KG1 (cell line): Measurements from ENCODE around the gene GNMT.

Experiments
- DNase-seq: peaks from one replicate; lab custom pipeline; 2025; lab: John Stamatoyannopoulos, UW

The GNMT gene

DNA sequence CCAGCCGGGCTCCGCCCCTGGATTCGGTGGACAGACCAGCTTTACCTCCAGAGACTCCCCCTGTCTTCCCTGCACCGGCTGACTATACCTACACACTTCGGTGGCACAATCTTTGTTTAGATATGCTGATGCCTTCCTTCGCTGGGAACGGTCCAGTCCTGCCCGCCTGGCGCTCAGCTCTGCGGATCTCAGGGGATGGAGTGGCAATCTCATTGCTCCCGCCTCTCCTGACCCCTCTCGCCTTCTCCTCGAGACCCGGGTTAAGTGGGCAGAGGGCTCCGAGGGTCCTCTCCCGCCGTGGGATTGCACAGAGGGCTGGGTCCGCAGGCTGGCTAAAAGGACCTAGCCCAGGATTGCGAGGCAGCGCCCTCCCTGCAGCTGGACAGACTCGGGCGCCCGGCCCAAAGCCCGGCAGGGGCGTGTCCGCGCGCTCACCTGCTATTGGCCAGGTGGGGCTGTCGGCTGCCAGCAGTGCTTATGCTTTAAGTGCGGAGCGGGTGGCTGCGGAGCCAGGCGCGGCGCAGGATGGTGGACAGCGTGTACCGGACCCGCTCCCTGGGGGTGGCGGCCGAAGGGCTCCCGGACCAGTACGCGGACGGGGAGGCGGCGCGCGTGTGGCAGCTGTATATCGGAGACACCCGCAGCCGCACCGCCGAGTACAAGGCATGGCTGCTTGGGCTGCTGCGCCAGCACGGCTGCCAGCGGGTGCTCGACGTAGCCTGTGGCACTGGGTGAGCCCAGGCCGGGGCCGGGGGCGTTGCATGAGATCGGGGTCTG is at the start of gene GNMT:
Gene GNMT (plus strand): TSS at position 512 of the 777 bp plus-strand sequence. CDS start 14 bp downstream, at position 526.
- DNase-seq = no peak

- DNase-seq = no peak
Observed at GRCh38 chr6:42911171-42912021, 49.2 kb upstream of the GNMT start.

DNA sequence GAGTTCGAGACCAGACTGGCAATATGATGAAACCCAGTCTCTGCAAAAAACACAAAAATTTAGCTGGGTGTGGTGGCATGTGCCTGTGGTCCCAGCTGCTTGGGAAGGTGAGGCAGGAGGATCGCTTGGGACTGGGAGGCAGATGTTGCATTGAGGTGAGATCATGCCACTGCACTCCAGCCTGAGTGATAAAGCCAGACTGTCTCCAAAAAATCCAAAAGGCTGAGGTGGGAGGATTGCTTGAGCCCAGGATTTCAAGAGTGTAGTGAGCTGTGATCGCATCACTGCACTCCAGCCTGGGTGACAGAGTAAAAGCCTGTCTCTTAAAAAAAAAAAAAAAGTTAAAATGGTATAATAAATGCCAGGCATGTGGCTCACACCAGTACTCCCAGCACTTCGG is 46.0 kb upstream of the GNMT start:
- DNase-seq = no peak

- DNase-seq = no peak
Observed at GRCh38 chr6:42915732-42916131, 44.8 kb upstream of the GNMT start, which contains the start of gene PTCRA. PTCRA (plus strand) TSS chr6:42916053; CDS start chr6:42916070, 17 bp downstream.

DNA sequence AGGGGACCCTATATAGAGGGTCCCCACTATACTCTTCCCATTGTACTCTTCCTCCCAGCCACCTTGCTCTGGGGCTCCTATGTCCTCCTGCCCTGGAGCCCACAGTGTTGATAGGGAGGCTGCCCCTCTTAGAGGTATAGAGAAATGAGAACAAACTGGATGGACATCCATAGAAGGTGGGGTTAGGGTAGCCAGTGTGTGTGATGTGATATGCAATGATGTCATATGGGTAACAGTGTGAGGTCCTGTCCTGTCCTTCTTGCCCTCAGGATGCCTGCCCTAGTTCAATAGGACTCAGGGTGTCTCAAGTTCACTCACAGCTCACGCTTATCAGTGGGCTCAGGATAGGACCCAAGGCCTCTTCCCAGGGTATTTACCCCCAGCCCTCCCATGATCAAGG is 44.3 kb upstream of the GNMT start:
- no peak for DNase-seq

DNA sequence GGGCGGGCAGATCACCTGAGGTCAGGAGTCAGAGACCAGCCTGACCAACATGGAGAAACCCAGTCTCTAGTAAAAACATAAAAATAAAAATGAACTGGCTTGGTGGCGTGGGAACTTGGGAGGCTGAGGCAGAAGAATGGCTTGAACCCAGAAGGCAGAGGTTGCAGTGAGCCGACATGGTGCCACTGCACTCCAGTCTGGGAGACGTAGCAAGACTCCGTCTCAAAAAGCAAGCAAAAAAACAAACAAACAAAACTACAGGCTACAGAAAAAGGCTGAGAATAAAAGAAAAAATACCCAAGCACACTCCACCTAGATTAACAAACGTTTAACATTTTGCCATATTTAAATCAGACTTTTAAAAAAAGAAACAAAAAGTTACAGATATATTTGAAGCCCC is 38.8 kb upstream of the GNMT start:
- no peak for DNase-seq

DNA sequence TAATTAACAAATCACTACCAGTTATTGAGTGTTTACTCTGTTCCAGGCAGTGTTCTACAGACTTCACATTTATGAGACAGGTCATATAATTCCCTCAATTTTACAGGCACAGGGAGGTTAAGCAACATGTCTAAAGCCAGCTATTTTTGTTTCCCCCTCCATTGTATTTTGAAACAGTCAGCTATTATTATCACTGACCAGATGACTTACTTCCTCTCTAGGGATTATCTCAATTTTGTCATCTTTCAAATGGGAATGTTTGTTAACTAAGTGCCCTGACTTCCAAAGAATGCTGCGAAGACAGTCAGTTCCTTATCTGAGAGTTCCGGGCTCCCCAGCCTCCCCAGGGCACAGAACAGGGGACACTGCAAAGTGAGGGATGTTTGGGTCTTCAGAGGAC is 36.9 kb upstream of the GNMT start:
- no peak for DNase-seq

GRCh38 chr6:42925248-42925857 is 35.2 kb upstream of the GNMT start:
- DNase-seq = no peak

DNA sequence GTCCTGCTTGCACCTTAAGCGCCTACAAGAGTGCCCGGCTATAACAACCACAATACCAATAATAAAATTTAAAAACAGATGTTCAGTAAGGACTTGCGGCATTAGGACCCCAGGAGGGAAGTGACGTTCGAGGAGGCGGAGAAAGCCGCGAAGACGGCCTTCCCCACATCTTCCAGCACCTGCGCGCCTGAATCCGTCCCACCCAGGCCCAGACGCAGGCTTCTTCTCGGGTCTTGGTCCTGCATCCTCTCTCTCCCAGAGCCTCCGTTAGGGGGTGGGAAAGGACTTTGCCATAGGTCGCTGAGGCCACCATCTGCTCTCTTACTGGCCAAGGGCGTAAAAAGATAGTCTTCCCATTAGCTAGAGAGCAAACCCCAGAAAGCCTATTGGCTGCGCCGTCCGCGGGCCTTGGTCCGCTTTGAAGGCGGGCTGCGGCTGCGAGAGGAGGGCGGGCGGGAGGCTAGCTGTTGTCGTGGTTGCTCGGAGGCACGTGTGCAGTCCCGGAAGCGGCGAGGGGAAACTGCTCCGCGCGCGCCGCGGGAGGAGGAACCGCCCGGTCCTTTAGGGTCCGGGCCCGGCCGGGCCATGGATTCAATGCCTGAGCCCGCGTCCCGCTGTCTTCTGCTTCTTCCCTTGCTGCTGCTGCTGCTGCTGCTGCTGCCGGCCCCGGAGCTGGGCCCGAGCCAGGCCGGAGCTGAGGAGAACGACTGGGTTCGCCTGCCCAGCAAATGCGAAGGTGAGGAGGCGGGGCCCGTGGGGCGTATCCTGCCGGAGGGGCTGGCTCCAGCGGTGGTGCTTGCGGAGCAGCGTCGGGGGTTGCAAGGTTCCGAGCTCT is 31.4 kb upstream of the GNMT start, which contains the start of gene CNPY3:
Gene CNPY3 (plus strand): TSS at position 495 of the 835 bp plus-strand sequence. CDS start 91 bp downstream, at position 586.
- peak; percentile 94 for DNase-seq

- DNase-seq = peak; percentile 89
Observed at GRCh38 chr6:42929821-42930360, 30.7 kb upstream of the GNMT start.

DNA sequence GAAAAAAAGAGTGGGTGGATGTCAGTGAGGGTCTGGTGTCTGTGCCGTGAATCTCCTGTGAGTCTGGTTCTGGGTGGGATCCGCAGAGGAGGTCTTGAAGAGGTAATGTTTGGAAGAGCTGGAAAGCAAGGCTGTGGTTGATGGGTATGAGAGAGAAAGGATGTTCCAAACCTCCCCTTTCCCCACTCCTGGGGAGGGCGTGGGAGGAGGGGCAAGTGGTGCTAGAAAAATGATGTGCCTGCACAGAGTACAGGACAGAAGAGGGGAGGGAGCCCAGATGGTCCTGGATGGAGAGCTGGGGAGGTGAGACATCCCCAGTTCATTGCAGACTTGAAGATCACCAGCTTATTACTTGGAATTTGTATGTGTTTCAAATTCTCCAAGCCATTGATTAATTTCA is 28.1 kb upstream of the GNMT start:
- no peak for DNase-seq

- peak; percentile 13 for DNase-seq
Observed at GRCh38 chr6:42933205-42933604, 27.3 kb upstream of the GNMT start.

DNA sequence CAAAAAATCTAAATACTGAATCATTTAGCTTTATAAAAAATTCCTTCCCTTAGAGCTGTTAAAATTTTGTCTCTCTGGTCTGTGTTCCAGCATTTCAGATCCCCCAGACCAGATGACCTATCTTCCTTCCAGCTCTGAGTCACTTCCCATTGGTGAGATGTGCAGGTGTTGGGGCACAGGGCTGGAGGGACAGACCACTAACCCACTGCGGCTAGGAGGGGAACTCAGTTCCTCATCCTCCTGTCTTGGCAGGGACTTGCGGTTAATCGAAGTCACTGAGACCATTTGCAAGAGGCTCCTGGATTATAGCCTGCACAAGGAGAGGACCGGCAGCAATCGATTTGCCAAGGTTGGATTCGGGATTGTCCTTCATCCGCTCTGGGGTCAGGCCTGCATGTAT is 25.2 kb upstream of the GNMT start:
- no peak for DNase-seq

GRCh38 chr6:42936398-42936797 is 24.2 kb upstream of the GNMT start:
- DNase-seq = no peak

GRCh38 chr6:42937548-42938427 is 22.8 kb upstream of the GNMT start:
- no peak for DNase-seq

- no peak for DNase-seq
Observed at GRCh38 chr6:42938428-42938796, 22.1 kb upstream of the GNMT start.

DNA sequence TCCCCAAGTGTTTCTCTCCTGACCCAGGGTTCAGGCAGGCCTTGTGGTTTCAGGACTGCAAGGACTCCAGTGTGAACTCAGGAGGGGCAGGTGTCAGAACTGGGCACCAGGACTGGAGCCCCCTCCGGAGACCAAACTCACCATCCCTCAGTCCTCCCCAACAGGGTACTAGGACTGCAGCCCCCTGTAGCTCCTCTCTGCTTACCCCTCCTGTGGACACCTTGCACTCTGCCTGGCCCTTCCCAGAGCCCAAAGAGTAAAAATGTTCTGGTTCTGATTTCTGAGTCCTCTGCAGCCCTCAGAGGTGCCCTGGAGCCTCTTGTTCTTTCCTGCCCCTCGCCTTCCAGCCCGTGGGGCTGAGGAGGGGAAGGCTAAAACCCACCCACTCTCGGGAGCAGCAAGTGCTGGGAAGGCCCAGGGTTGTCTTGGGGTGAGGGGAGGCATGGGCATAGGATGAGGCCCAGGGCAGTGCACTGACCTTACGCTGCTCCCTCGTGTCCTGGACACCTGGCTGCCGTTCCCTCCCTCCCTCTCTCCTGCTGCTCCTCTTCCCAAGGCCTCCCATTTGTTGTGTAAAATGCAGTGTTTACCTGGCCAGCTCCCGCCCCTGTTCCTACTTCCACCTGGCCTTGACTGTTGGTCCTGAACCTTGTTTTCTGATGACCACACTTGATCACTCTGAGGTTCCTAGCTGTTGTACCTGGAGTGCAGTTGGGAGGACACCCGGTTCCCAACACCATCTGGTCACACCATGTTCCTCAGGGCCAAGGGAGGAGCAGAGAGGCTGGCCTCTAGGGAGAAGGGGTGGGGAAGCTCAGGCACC is 21.4 kb upstream of the GNMT start:
- DNase-seq = no peak

DNA sequence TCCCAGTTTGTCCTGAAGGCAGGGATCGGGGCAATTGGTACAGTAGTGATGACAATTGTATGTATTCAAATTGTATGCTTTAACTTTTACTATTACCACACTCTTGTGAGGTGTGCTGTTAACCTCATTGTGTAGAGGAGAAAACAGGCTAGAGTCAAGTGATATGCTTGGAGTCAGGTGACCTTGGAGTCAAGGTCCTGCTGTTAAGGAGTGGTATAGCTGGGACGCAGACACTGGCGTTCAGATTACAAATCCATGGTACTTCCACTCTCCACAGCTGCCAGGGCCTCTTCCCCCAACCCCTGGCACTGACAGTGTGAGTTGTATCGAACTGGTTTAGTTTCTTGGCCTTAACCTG is 20.8 kb upstream of the GNMT start:
- DNase-seq = no peak

DNA sequence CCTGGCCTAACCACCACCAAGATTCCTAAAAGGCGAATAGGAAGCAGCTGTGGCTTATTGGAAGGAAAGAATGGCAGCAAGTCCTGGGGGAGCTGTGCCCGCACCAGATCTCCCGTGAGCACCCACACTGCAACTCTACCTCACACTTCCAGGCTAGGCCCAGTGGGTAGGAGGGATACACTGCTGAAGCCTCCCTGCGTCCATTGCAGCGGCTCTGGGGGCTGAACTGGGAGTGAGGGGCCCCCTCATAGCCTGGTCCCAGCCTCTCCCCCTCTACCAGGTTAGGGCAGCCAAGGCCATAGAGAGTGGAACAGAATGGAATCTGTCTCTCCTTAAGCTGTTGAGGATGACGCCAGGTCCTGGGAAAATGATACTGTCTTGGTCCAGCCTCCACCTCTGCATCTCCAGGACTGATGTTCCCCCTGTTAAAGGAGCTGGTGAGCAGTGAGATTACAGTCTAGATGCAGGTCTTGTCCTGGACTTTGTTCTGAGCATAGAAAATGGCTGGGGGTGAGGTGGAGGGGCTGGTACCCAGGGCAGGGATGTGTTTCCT is 20.0 kb upstream of the GNMT start:
- DNase-seq = no peak
